K562 (cell line): Measurements from ENCODE around the gene BMPR2.

Experiments
- DACH1 ChIP-seq: fragments of 450-650 bp; IDR thresholded peaks from 2 replicates; pipeline ENCODE4 v1.6.1; 2018; ENCODE audit not compliant: partially characterized antibody
- FOXM1 ChIP-seq, 2 experiments: fragments of 450-650 bp in 1 of 2; sonication (generic) in 1 of 2; formaldehyde crosslinking in 1 of 2; IDR thresholded peaks; 2 replicates each; pipeline versions ENCODE4 v1.6.1 to v1.9.0; 2017 to 2022; ENCODE audit warnings: low read depth in 2 of 2, mild to moderate bottlenecking in 2 of 2, missing genetic modification reagents in 1 of 2, moderate library complexity in 1 of 2
- GATA2 ChIP-seq: sonication (generic); formaldehyde crosslinking; IDR thresholded peaks from 2 replicates; pipeline ENCODE4 v1.4.0; 2020; ENCODE audit warnings: mild to moderate bottlenecking, missing genetic modification reagents
- HNRNPL ChIP-seq: fragments of 200-400 bp; formaldehyde crosslinking; IDR thresholded peaks from 2 replicates; pipeline ENCODE4 v1.6.1; 2017; ENCODE audit warnings: low read depth, mild to moderate bottlenecking, low read length
- MAX ChIP-seq: sonication (generic); formaldehyde crosslinking; IDR thresholded peaks from 2 replicates; pipeline ENCODE4 v1.9.0; 2022; ENCODE audit warnings: mild to moderate bottlenecking, missing genetic modification reagents
- RCOR1 ChIP-seq, 2 experiments: IDR thresholded peaks; 2 replicates each; pipeline ENCODE4 v1.6.1; 2012; ENCODE audit warnings: low read depth in 2 of 2, low read length in 2 of 2, borderline replicate concordance in 1 of 2, improper control_type of control experiment in 1 of 2
- ZNF121 ChIP-seq: sonication (generic); formaldehyde crosslinking; conservative IDR thresholded peaks from 2 replicates; pipeline ENCODE4 v1.8.0; 2022; ENCODE audit warnings: missing genetic modification reagents
- TF ChIP-seq, protein P1 (sequence below), 3 experiments: IDR thresholded peaks in 2 of 3; conservative IDR thresholded peaks in 1 of 3; 2 replicates each; pipeline ENCODE4 v1.5.1; 2011 to 2012; ENCODE audit warnings: low read length in 3 of 3, mild to moderate bottlenecking in 3 of 3, control low read depth in 2 of 3, improper control_type of control experiment in 1 of 3, inconsistent platforms in 1 of 3, low read depth in 1 of 3, mixed read lengths in 1 of 3, moderate library complexity in 1 of 3; ENCODE audit not compliant: insufficient read depth in 2 of 3
- TF ChIP-seq, protein P2 (sequence below): fragments of 250-450 bp; sonication (Bioruptor Pico); IDR thresholded peaks from 2 replicates; pipeline ENCODE4 v1.4.0; 2020
- TF ChIP-seq, protein P3 (sequence below): conservative IDR thresholded peaks from 2 replicates; pipeline ENCODE4 v1.6.1; 2011; ENCODE audit warnings: low read depth, mild to moderate bottlenecking, low read length; ENCODE audit not compliant: control insufficient read depth

GRCh38 chr2:202455114-202455513 is 79.0 kb downstream of the BMPR2 start:
- TF ChIP-seq GATA2 (CRISPR knock-in tag), result no peak
- TF ChIP-seq, protein P1, sequence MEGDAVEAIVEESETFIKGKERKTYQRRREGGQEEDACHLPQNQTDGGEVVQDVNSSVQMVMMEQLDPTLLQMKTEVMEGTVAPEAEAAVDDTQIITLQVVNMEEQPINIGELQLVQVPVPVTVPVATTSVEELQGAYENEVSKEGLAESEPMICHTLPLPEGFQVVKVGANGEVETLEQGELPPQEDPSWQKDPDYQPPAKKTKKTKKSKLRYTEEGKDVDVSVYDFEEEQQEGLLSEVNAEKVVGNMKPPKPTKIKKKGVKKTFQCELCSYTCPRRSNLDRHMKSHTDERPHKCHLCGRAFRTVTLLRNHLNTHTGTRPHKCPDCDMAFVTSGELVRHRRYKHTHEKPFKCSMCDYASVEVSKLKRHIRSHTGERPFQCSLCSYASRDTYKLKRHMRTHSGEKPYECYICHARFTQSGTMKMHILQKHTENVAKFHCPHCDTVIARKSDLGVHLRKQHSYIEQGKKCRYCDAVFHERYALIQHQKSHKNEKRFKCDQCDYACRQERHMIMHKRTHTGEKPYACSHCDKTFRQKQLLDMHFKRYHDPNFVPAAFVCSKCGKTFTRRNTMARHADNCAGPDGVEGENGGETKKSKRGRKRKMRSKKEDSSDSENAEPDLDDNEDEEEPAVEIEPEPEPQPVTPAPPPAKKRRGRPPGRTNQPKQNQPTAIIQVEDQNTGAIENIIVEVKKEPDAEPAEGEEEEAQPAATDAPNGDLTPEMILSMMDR (IDR thresholded peaks at IDR 0.05 in 2 of 3, conservative IDR thresholded peaks at IDR 0.05 in 1 of 3; ENCODE audit: insufficient read depth in 2 of 3, low read depth in 1 of 3, low read length in 3 of 3), result no peak
- TF ChIP-seq RCOR1 (IDR thresholded peaks at IDR 0.05; ENCODE audit: borderline replicate concordance in 1 of 2, low read depth in 2 of 2, low read length in 2 of 2), result no peak
- peak; percentile 78 for TF ChIP-seq ZNF121 (CRISPR knock-in tag)
- no peak for TF ChIP-seq MAX (CRISPR knock-in tag)
- TF ChIP-seq, protein P2, sequence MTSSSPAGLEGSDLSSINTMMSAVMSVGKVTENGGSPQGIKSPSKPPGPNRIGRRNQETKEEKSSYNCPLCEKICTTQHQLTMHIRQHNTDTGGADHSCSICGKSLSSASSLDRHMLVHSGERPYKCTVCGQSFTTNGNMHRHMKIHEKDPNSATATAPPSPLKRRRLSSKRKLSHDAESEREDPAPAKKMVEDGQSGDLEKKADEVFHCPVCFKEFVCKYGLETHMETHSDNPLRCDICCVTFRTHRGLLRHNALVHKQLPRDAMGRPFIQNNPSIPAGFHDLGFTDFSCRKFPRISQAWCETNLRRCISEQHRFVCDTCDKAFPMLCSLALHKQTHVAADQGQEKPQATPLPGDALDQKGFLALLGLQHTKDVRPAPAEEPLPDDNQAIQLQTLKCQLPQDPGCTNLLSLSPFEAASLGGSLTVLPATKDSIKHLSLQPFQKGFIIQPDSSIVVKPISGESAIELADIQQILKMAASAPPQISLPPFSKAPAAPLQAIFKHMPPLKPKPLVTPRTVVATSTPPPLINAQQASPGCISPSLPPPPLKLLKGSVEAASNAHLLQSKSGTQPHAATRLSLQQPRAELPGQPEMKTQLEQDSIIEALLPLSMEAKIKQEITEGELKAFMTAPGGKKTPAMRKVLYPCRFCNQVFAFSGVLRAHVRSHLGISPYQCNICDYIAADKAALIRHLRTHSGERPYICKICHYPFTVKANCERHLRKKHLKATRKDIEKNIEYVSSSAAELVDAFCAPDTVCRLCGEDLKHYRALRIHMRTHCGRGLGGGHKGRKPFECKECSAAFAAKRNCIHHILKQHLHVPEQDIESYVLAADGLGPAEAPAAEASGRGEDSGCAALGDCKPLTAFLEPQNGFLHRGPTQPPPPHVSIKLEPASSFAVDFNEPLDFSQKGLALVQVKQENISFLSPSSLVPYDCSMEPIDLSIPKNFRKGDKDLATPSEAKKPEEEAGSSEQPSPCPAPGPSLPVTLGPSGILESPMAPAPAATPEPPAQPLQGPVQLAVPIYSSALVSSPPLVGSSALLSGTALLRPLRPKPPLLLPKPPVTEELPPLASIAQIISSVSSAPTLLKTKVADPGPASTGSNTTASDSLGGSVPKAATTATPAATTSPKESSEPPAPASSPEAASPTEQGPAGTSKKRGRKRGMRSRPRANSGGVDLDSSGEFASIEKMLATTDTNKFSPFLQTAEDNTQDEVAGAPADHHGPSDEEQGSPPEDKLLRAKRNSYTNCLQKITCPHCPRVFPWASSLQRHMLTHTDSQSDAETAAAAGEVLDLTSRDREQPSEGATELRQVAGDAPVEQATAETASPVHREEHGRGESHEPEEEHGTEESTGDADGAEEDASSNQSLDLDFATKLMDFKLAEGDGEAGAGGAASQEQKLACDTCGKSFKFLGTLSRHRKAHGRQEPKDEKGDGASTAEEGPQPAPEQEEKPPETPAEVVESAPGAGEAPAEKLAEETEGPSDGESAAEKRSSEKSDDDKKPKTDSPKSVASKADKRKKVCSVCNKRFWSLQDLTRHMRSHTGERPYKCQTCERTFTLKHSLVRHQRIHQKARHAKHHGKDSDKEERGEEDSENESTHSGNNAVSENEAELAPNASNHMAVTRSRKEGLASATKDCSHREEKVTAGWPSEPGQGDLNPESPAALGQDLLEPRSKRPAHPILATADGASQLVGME (CRISPR knock-in tag), result no peak
- no peak for TF ChIP-seq HNRNPL
- no peak for TF ChIP-seq DACH1
- TF ChIP-seq FOXM1 (IDR thresholded peaks at IDR 0.05; ENCODE audit: low read depth), result no peak
- no peak for TF ChIP-seq FOXM1 (CRISPR knock-in tag; IDR thresholded peaks at IDR 0.05; ENCODE audit: low read depth)
- TF ChIP-seq, protein P3, sequence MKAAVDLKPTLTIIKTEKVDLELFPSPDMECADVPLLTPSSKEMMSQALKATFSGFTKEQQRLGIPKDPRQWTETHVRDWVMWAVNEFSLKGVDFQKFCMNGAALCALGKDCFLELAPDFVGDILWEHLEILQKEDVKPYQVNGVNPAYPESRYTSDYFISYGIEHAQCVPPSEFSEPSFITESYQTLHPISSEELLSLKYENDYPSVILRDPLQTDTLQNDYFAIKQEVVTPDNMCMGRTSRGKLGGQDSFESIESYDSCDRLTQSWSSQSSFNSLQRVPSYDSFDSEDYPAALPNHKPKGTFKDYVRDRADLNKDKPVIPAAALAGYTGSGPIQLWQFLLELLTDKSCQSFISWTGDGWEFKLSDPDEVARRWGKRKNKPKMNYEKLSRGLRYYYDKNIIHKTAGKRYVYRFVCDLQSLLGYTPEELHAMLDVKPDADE, result no peak
